Lung (tissue), 12 donors: ENCODE results near the gene MMP25. TPM values are rescaled to one million over a fixed set of nuclear protein-coding genes. Genes with fewer than 3 reads are reported as not detected.

ENCODE experiments used
- ATAC-seq: fragments of 200-7000 bp; cut with Tn5 transposase; one replicate; pipeline ENCODE4 v1.9.1; 2020; ENCODE audit warnings: moderate number of reproducible peaks; ENCODE audit not compliant: insufficient read depth, low FRiP score
- DNase-seq, 3 donors: peaks; one replicate each; pipeline ENCODE4 v3.0.0-alpha.2; 2013 to 2017
- H3K27ac ChIP-seq, 2 donors: one replicate each; pipeline ENCODE4 v1.5.1; 2013; ENCODE audit warnings: mild to moderate bottlenecking in 2 of 2, moderate library complexity in 2 of 2, control low read depth in 1 of 2, inconsistent platforms in 1 of 2, low read depth in 1 of 2, low read length in 1 of 2
- H3K27me3 ChIP-seq, 3 donors: one replicate each; pipeline ENCODE4 v1.5.1; 2013; ENCODE audit warnings: low read length in 2 of 3; ENCODE audit not compliant: control insufficient read depth in 3 of 3, insufficient read depth in 3 of 3
- H3K36me3 ChIP-seq, 4 donors: one replicate each; pipeline ENCODE4 v1.5.1; 2013; ENCODE audit warnings: low read length in 4 of 4, mild to moderate bottlenecking in 1 of 4, moderate library complexity in 1 of 4; ENCODE audit not compliant: control insufficient read depth in 4 of 4, insufficient read depth in 4 of 4
- H3K4me1 ChIP-seq, 5 donors: one replicate each; pipeline ENCODE4 v1.5.1; 2013; ENCODE audit warnings: low read length in 5 of 5, mild to moderate bottlenecking in 2 of 5, moderate library complexity in 1 of 5; ENCODE audit not compliant: control insufficient read depth in 5 of 5, insufficient read depth in 5 of 5
- H3K4me3 ChIP-seq: one replicate; pipeline ENCODE4 v1.5.1; 2013; ENCODE audit warnings: mild to moderate bottlenecking, control low read depth, moderate library complexity
- H3K9ac ChIP-seq, 2 donors: one replicate each; pipeline ENCODE4 v1.5.1; 2013; ENCODE audit warnings: low read length in 2 of 2, control low read depth in 1 of 2; ENCODE audit not compliant: insufficient read depth in 1 of 2
- H3K9me3 ChIP-seq, 4 donors: one replicate each; pipeline ENCODE4 v1.5.1; 2013; ENCODE audit warnings: low read length in 3 of 4, mild to moderate bottlenecking in 1 of 4, moderate library complexity in 1 of 4; ENCODE audit not compliant: control insufficient read depth in 4 of 4, insufficient read depth in 3 of 4
- WGBS, 2 donors: extraction: QIAGEN DNeasy Blood & Tissue Kit; methylation state at CpG; one replicate each; pipeline ENCODE4 v1.1.7; 2013; 5-methylcytosine and 5-hydroxymethylcytosine counted together
- polyA plus RNA-seq, 2 donors: library from polyadenylated mRNA; stranded (reverse); fragments of 200-250 nt; gene quantifications; one replicate each; pipeline ENCODE4 v1.2.1, GENCODE V29; 2013
- total RNA-seq, 2 donors: library from RNA; depleted of rRNA in 1 of 2; stranded (reverse); fragments of >200 nt in 1 of 2; gene quantifications; one replicate each; pipeline ENCODE4 v1.2.1, GENCODE V29; 2014 to 2021
- TF ChIP-seq, protein P1 (sequence below): IDR thresholded peaks from 2 replicates; pipeline ENCODE4 v1.5.1; 2012; ENCODE audit warnings: mild to moderate bottlenecking; ENCODE audit errors: control extremely low read depth, extremely low read depth
- donor health status: control.
- donor health status: control.
- donor health status: Bipolar disorder and iron deficiency.
- donor health status: healthy.
- donor health status: DM: yes; HTN: yes; CAD: no.

Gene MMP25
- total and polyA plus RNA-seq, 4 donors = 4.2 to 94.4 (median 20.6) TPM

DNA sequence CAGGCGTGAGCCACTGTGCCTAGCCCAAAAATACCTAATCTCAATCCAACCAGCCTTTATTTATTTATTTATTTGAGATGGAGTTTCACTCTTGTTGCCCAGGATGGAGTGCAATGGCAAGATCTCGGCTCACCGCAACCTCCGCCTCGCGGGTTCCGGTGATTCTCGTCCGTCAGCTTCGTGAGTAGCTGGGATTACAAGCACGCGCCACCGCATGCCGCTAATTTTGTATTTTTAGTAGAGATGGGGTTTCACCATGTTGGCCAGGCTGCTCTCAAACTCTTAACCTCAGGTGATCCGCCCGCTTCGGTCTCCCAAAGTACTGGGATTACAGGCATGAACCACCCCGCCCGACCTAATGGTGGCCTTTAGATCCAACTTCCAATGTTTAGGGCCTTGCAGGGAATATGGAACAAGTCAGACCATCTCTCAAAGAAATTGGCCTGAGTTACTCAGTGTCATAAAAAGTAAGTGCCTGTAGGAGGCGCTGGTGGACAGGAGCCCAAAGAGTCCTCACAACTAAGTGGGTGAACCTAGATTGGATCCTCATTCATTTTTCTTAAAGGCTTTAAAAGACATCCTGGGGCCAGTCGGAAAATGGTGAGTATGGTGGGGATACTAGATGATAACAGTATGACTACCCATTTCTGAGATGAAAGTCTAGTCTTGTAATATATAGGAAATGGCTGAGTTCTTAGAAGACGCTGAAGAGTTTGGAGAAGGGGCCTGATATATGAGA, 48.1 kb downstream of the MMP25 start:
- Histone ChIP-seq H3K4me3 (no peak overlapping the region), H3K9ac (no peak overlapping the region), H3K27ac (no peak overlapping the region), H3K36me3 (no peaks in the 10 kb centered on the region), H3K4me1 (peaks cover 0 to 4% (median under 1%) of the 10 kb centered on the region in 5 donors), H3K9me3 (no peaks in the 10 kb centered on the region), H3K27me3 (peaks cover 0 to 13% (median 12%) of the 10 kb centered on the region in 3 donors)
- no peak for ATAC-seq
- 86 to 91% methylated on average over 22 of the region's 22 CpGs for WGBS, 2 donors
- TF ChIP-seq, protein P1, sequence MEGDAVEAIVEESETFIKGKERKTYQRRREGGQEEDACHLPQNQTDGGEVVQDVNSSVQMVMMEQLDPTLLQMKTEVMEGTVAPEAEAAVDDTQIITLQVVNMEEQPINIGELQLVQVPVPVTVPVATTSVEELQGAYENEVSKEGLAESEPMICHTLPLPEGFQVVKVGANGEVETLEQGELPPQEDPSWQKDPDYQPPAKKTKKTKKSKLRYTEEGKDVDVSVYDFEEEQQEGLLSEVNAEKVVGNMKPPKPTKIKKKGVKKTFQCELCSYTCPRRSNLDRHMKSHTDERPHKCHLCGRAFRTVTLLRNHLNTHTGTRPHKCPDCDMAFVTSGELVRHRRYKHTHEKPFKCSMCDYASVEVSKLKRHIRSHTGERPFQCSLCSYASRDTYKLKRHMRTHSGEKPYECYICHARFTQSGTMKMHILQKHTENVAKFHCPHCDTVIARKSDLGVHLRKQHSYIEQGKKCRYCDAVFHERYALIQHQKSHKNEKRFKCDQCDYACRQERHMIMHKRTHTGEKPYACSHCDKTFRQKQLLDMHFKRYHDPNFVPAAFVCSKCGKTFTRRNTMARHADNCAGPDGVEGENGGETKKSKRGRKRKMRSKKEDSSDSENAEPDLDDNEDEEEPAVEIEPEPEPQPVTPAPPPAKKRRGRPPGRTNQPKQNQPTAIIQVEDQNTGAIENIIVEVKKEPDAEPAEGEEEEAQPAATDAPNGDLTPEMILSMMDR = no peak
- peak in 1 of 3 donors; percentile 17 for DNase-seq

DNA sequence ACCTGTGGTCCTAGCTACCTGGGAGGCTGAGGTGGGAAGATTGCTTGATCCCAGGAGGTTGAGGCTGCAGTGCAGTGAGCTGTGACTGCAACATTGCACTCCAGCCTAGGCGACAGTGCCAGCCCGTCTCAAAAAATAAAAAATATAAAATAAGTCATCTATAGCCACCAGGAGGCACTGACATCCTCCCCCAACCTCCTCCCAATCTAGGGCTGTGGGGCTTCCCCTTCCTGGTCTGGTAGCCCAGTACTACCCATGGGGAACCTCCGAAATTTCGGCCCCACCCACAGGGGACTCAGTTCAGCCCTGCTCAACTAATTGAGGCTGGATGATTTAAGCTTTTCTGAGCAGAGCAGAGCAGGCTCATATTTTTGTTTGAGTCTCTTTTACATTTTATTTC, 49.5 kb downstream of the MMP25 start:
- H3K9me3 ChIP-seq = no peaks in the 10 kb centered on the region
- H3K9ac ChIP-seq = no peak overlapping the region
- peaks cover 0 to 6% (median 3%) of the 10 kb centered on the region in 5 donors for H3K4me1 ChIP-seq
- no peak for DNase-seq
- no peak overlapping the region for H3K4me3 ChIP-seq
- peaks cover 0 to 21% (median 15%) of the 10 kb centered on the region in 3 donors for H3K27me3 ChIP-seq
- H3K36me3 ChIP-seq = no peaks in the 10 kb centered on the region
- H3K27ac ChIP-seq = no peak overlapping the region
- 15 to 26% methylated on average over 4 of the region's 4 CpGs for WGBS, 2 donors
- TF ChIP-seq, protein P1 = no peak
- no peak for ATAC-seq

DNA sequence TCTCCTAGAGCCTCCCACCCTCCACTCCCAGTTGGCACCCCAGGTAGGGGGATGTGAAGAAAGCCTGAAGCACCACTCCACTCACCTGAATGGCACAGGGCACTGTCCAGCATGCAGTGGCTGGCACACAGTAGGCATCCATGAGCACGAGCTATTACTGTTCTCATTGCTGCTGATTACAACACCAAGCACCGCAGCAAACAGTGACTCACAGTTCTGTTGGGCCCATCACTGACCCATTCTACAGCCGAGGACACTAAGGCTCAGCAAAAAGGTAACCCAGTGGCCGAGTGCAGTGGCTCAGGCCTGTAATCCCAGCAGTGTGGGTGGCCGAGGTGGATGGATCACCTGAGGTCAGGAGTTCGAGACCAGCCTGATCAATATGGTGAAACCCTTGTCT, 50.0 kb downstream of the MMP25 start:
- DNase-seq = no peak
- H3K27ac ChIP-seq = no peak overlapping the region
- WGBS, 2 donors = 74 to 78% methylated on average over 6 of the region's 6 CpGs

More for the DNA sequence above, 50.0 kb downstream of the MMP25 start:
- H3K36me3 ChIP-seq = no peaks in the 10 kb centered on the region
- peaks cover 0 to 8% (median 4%) of the 10 kb centered on the region in 5 donors for H3K4me1 ChIP-seq
- H3K27me3 ChIP-seq = peaks cover 0 to 25% (median 15%) of the 10 kb centered on the region in 3 donors
- H3K4me3 ChIP-seq = no peak overlapping the region
- ATAC-seq = no peak
- TF ChIP-seq, protein P1 = no peak
- no peak overlapping the region for H3K9ac ChIP-seq
- H3K9me3 ChIP-seq = no peaks in the 10 kb centered on the region
